Vagina (tissue), 2 donors: ENCODE data around the gene ARHGAP10.

Source experiments
- CTCF ChIP-seq, 3 experiments: fragments of 450-650 bp in 2 of 3; fragments of 200-600 bp in 1 of 3; sonication (generic) in 1 of 3; IDR thresholded peaks; one replicate each; pipeline ENCODE4 v1.5.1; 2017 to 2019; ENCODE audit warnings: antibody characterized with exemption in 3 of 3, mild to moderate bottlenecking in 2 of 3, moderate library complexity in 2 of 3
- POLR2A ChIP-seq, 2 donors: fragments of 450-650 bp; IDR thresholded peaks; one replicate each; pipeline ENCODE4 v1.6.1; 2017; ENCODE audit warnings: antibody characterized with exemption in 2 of 2, mild to moderate bottlenecking in 2 of 2, moderate library complexity in 2 of 2

GRCh38 chr4:147724468-147725201 lies 7.3 kb upstream of the ARHGAP10 start:
- TF ChIP-seq CTCF (IDR thresholded peaks at IDR 0.05): no peak
- TF ChIP-seq POLR2A (IDR thresholded peaks at IDR 0.05): no peak
